Measurements from ENCODE around the gene CYP2J2.
"Not testable (repeated sequence)": the region's sequence is repeated elsewhere in the genome, so short reads cannot be mapped to it uniquely, and the experiment has no call there.

The CYP2J2 gene

DNA sequence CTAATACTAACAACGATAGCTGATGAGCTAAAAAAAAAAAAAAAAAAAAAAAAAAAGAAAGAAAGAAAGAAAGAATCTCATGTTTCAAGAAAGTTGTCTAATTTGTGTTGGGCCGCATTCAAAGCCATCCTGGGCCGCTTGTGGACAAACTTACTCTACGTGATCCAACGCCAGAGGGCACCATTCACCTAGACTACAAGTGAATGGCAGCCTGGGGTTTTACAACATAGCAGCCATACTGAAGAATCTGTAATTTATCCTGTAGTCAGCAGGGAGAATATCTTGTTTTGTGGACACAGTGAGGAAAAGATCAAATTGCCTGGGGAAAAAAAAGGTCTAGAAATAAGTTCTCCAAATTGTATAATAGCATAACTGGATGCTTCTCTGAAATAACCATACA lies 47.0 kb downstream of the CYP2J2 start:
- DNase-seq (ENCODE audit: low spot score in 2 of 2): no peak
- no peaks in the 10 kb centered on the region for H3K4me1 Mint-ChIP-seq
- peaks cover 6% of the 10 kb centered on the region for H3K9me3 Mint-ChIP-seq
- H3K27me3 Mint-ChIP-seq: peaks cover 29% of the 10 kb centered on the region
- no peak overlapping the region for H3K4me3 Mint-ChIP-seq
- no peak for ATAC-seq (replicated peaks; ENCODE audit: extremely low read depth, poor library complexity, severe bottlenecking)
- no peak overlapping the region for H3K27ac Mint-ChIP-seq (ENCODE audit: low read depth)
- H3K36me3 Mint-ChIP-seq (ENCODE audit: insufficient read depth): no peaks in the 10 kb centered on the region

DNA sequence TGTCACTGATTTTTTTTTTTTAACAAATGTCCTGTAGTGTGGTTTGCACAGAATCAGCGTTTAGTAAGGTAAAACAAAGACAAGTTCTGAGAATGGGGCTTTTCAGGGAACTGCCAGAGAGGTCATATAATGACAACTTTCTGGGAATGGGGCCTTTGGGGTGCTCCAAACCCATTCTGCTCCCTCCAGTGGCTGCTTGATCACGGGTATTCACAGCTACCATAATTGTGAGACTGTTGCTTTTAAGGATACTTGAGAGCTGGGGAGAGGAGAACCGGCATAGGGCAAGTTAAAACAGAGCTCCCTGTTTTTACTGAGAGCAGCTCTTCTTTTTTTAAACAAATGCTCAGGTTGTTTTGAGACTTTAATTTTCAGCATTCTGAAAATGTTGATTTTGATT lies 48.2 kb downstream of the CYP2J2 start:
- peaks cover 29% of the 10 kb centered on the region for H3K27me3 Mint-ChIP-seq
- ATAC-seq (replicated peaks; ENCODE audit: extremely low read depth, poor library complexity, severe bottlenecking) (no peak), DNase-seq (ENCODE audit: low spot score in 2 of 2) (no peak)
- no peaks in the 10 kb centered on the region for H3K4me1 Mint-ChIP-seq
- H3K27ac Mint-ChIP-seq (ENCODE audit: low read depth): no peak overlapping the region
- no peak overlapping the region for H3K4me3 Mint-ChIP-seq
- peaks cover 2% of the 10 kb centered on the region for H3K36me3 Mint-ChIP-seq (ENCODE audit: insufficient read depth)
- H3K9me3 Mint-ChIP-seq: peaks cover 6% of the 10 kb centered on the region

DNA sequence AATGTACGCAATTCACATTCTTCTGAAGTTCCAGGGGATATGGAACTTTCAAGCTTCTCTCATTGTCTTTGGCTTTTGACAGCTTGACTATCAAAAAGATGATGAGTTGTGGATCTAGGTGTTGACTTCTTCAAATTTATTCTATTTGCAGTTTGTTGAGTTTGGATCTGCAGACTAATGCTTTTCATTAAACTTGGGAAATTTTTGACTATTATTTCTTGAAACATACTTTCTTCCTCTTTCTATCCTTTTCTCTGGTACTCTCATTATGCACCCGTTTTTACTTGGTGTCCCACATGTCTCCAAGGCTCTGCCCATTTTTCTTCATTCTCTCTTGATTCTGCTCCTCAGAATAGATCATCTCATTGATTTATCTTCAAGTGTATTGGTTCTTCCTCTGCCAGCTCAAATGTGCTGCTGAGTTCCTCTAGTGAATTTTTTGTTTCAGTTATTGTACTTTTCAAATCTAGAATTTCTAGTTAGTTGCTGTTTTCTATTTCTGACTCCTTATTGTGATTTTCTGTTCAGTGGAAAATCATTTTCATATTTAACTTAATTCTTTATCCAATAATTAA lies 49.4 kb downstream of the CYP2J2 start:
- no peak for ATAC-seq (replicated peaks; ENCODE audit: extremely low read depth, poor library complexity, severe bottlenecking)
- H3K27me3 Mint-ChIP-seq: peaks cover 23% of the 10 kb centered on the region
- peaks cover 2% of the 10 kb centered on the region for H3K36me3 Mint-ChIP-seq (ENCODE audit: insufficient read depth)

DNA sequence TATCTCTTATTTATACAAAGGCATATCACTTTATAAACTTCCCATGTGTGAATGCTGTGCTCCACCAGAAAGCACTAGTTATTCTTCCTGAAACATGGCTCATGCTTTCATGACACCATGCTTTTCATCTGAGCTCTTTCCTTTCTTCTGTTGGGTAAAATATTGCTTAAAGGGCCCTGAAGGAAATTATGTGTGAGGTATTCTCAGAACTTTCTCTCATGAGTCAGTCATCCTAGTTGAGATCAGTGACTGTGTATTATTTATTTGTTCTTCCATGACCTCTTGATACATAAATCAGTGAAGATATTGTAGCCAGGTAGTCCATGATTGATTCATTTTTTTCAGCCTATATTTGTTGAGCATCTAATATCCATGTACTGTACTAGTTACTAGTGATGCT lies 54.8 kb downstream of the CYP2J2 start:
- H3K9me3 Mint-ChIP-seq: no peaks in the 10 kb centered on the region
- no peak overlapping the region for H3K4me3 Mint-ChIP-seq
- H3K36me3 Mint-ChIP-seq (ENCODE audit: insufficient read depth): peaks cover 10% of the 10 kb centered on the region
- DNase-seq (ENCODE audit: low spot score in 2 of 2) (no peak), ATAC-seq (replicated peaks; ENCODE audit: extremely low read depth, poor library complexity, severe bottlenecking) (no peak)
- no peak overlapping the region for H3K27ac Mint-ChIP-seq (ENCODE audit: low read depth)
- no peaks in the 10 kb centered on the region for H3K27me3 Mint-ChIP-seq
- H3K4me1 Mint-ChIP-seq: no peaks in the 10 kb centered on the region

More for the DNA sequence above, 49.4 kb downstream of the CYP2J2 start:
- no peak overlapping the region for H3K27ac Mint-ChIP-seq (ENCODE audit: low read depth)
- H3K9me3 Mint-ChIP-seq: peaks cover 6% of the 10 kb centered on the region
- DNase-seq (ENCODE audit: low spot score in 2 of 2): no peak
- no peak overlapping the region for H3K4me3 Mint-ChIP-seq
- H3K4me1 Mint-ChIP-seq: no peaks in the 10 kb centered on the region

DNA sequence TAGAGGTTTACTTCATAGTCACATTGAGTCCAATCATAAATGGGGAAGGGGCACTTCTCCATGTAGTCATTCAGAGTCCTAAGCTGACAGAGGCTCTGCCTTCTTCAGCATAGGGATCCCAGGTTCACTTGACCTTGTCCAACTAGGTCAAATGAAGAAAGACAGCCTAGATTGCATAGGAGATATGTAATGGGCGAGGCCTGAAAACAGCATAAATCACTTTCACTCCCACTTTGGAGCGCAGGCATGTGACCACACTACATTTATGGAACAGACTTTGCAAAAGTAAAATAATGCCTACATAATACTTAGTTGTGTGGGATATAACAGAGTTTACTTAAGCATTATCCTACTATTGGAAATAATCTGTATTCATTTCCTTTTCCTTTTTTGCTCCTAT lies 60.1 kb downstream of the CYP2J2 start:
- Mint-ChIP-seq H3K36me3 (ENCODE audit: insufficient read depth) (peaks cover 12% of the 10 kb centered on the region), H3K9me3 (no peaks in the 10 kb centered on the region), H3K27me3 (no peaks in the 10 kb centered on the region), H3K27ac (ENCODE audit: low read depth) (no peak overlapping the region), H3K4me3 (no peak overlapping the region), H3K4me1 (no peaks in the 10 kb centered on the region)
- DNase-seq (ENCODE audit: low spot score in 2 of 2) (no peak), ATAC-seq (replicated peaks; ENCODE audit: extremely low read depth, poor library complexity, severe bottlenecking) (no peak)

DNA sequence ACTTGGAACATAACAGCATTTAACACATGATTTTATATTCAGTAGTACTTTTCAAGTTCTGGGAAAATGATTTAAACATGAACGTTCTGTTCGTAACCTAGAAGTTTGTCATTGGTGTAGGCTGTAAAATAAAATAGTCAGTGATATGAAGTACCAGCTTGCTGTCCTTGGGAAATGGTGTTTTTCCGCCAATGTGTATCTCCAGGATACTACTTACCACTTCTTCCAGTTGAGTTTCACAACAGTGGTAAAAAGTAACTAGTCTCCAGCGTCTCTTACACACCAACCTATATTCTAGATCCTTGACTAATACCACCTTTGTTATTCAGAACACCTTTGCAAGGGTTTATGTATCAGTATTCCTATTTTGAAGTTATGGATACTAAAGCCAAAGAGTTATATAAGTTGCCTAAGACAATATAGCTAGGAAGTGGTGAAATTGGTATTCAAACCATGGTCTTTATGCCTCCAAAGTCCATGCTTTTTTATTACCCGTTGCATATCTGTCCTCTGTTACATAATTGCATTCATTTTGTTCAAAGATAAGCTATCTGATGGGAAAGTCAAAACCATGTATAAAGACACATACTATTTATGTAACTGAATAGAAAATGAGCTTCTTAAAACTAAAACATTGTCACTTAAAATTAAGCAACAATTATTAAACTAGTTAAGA lies 68.8 kb downstream of the CYP2J2 start:
- H3K27me3 Mint-ChIP-seq: no peaks in the 10 kb centered on the region
- ATAC-seq (replicated peaks; ENCODE audit: extremely low read depth, poor library complexity, severe bottlenecking) (no peak), DNase-seq (ENCODE audit: low spot score in 2 of 2) (no peak)
- no peak overlapping the region for H3K4me3 Mint-ChIP-seq
- no peak overlapping the region for H3K27ac Mint-ChIP-seq (ENCODE audit: low read depth)
- H3K36me3 Mint-ChIP-seq (ENCODE audit: insufficient read depth): peaks cover 2% of the 10 kb centered on the region
- H3K9me3 Mint-ChIP-seq: peaks cover 4% of the 10 kb centered on the region
- H3K4me1 Mint-ChIP-seq: no peaks in the 10 kb centered on the region

DNA sequence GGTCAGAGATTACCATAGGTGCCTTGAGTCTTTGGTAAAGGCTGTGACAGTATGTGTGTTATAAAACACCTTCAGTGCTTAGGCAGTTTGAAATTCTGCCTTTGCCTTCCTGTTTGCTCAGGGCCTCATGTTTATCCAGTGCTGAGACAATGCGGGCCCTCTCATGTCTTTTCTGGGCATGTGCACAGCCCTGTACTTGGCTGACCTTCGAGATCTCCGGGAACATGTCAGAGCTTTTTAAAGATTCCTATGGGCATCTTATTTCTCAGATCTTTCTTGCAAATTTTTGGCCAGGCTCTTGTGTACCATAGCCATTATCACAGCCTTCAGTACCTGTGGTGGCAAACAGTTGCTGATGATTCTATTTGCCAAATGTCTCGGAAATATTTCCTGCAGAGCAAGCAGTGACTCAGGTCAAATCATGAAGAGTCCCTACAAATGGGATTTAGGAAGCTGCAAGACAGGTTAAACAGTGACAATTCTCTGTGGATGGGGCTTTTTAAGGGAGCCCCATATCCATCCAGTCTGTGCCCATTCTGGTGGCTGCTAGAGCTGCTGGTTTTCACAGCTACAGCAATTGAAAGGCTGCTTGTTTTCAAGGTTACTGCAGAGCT lies 69.7 kb downstream of the CYP2J2 start:
- Mint-ChIP-seq H3K27ac (ENCODE audit: low read depth) (no peak overlapping the region), H3K36me3 (ENCODE audit: insufficient read depth) (peaks cover 3% of the 10 kb centered on the region), H3K4me3 (no peak overlapping the region), H3K9me3 (peaks cover 4% of the 10 kb centered on the region), H3K27me3 (no peaks in the 10 kb centered on the region), H3K4me1 (no peaks in the 10 kb centered on the region)
- DNase-seq (ENCODE audit: low spot score in 2 of 2) (no peak), ATAC-seq (replicated peaks; ENCODE audit: extremely low read depth, poor library complexity, severe bottlenecking) (no peak)

DNA sequence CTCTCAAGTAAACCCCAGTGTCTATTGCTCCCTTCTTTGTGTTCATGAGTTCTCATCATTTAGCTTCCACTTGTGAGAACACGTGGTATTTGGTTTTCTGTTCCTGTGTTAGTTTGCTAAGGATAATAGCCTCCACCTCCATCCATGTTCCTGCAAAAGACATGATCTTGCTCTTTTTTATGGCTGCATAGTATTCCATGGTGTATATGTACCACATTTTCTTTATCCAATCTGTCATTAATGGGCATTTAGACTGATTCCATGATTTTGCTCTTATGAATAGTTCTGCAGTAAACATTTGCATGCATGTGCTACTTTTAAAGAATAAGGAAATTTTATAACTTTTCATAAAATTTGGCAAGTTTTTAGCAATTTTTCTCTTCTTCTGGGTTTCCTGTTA lies 71.3 kb downstream of the CYP2J2 start:
- H3K27ac Mint-ChIP-seq (ENCODE audit: low read depth); H3K4me1 Mint-ChIP-seq; H3K4me3 Mint-ChIP-seq; H3K27me3 Mint-ChIP-seq; H3K9me3 Mint-ChIP-seq; ATAC-seq (replicated peaks; ENCODE audit: extremely low read depth, poor library complexity, severe bottlenecking); DNase-seq (ENCODE audit: low spot score in 2 of 2); H3K36me3 Mint-ChIP-seq (ENCODE audit: insufficient read depth): not testable (repeated sequence)

DNA sequence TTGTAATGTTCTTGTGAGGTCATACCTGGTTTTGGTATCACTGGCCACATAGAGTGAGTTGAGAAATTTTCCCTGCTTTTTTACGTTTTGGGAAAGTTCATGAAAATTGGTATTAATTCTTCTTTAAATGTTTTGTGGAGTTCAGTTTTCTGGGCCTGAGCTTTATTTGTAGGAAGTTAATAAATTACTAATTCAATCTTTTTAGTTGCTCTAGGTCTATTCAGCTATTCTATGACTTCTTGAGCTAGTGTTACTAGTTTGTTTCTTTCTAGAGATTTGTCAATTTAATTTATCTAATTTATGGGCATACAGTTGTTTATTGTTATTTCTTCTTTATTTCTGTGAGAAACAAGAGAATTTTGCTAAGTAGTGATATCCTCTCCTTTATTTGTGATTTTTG lies 74.5 kb downstream of the CYP2J2 start:
- Mint-ChIP-seq H3K4me1 (no peaks in the 10 kb centered on the region), H3K4me3 (no peak overlapping the region), H3K27me3 (no peaks in the 10 kb centered on the region), H3K27ac (ENCODE audit: low read depth) (no peak overlapping the region), H3K9me3 (peaks cover 4% of the 10 kb centered on the region), H3K36me3 (ENCODE audit: insufficient read depth) (peaks cover 3% of the 10 kb centered on the region)
- ATAC-seq (replicated peaks; ENCODE audit: extremely low read depth, poor library complexity, severe bottlenecking) (no peak), DNase-seq (ENCODE audit: low spot score in 2 of 2) (no peak)

DNA sequence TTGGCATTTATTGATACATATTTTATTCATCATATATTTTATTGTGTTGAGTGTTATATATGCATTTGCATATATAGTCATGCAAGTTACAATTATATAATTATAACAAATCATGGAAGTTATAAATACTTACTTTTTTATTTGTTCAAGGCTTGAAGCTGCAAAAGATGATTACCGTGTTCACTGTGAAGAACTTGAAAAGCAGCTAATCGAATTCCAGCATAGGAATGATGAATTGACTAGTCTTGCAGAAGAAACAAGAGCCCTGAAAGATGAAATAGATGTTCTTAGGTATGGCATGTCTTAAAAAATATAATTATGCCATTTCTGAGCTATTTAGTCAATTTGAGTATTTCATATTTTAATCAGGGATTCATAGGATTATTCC lies 79.7 kb downstream of the CYP2J2 start:
- Mint-ChIP-seq H3K27me3 (no peaks in the 10 kb centered on the region), H3K27ac (ENCODE audit: low read depth) (peak overlapping the region; percentile 29), H3K9me3 (no peaks in the 10 kb centered on the region), H3K4me3 (no peak overlapping the region), H3K4me1 (no peaks in the 10 kb centered on the region), H3K36me3 (ENCODE audit: insufficient read depth) (peaks cover 3% of the 10 kb centered on the region)
- DNase-seq (ENCODE audit: low spot score in 2 of 2) (no peak), ATAC-seq (replicated peaks; ENCODE audit: extremely low read depth, poor library complexity, severe bottlenecking) (no peak)

DNA sequence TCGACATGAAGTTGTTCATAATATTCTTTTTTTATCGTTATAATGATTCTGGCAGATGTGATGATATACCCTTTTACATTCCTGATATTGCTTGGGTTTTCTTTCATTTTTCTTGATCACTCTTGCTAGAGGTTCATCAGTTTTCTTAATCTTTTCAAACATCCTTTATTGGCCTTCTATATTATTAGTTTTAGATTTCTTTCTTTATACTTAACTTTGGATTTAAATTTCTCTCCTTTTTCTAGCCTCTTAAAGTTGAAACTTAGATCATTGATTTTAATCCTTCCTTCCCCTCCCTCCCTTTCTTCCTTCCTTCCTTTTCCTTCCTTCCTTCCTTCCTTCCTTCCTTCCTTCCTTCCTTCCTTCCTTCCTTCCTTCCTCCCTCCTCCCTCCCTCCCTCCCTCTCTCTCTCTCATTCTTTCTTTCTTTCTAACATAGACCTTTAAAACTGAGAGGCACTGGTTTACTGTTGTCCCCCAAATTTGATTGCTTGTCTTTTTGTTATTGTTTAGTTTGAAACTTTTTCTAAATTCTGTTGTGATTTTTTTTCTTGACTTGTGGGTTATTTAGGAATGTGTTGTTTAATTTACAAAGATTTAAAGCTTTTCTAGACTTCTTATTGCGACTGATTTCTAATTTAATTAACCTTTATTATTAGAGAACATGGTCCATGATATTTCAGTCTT lies 80.2 kb downstream of the CYP2J2 start:
- no peaks in the 10 kb centered on the region for H3K4me1 Mint-ChIP-seq
- peaks cover 5% of the 10 kb centered on the region for H3K36me3 Mint-ChIP-seq (ENCODE audit: insufficient read depth)
- H3K27ac Mint-ChIP-seq (ENCODE audit: low read depth): peak overlapping the region; percentile 29
- ATAC-seq (replicated peaks; ENCODE audit: extremely low read depth, poor library complexity, severe bottlenecking): no peak
- H3K9me3 Mint-ChIP-seq: no peaks in the 10 kb centered on the region
- DNase-seq (ENCODE audit: low spot score in 2 of 2): no peak
- H3K4me3 Mint-ChIP-seq: no peak overlapping the region
- H3K27me3 Mint-ChIP-seq: no peaks in the 10 kb centered on the region

DNA sequence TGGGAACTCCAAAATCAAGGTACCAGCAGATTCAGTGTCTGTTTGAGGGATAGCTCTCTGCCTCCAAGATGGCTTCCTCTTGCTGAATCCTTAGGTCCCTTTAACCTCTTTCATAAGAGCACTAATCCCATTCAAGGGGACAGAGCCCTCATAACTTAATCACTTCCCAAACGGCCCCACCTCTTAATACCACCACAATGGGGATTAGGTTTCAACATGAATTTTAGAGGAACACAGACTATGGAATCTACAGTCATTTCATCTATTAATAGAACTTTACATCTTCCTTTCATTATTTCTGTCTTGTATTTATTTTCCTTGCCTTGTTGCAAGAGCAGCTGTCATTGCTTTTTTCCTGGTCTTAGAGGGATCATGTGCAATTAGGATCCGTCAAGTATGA lies 81.5 kb downstream of the CYP2J2 start:
- no peaks in the 10 kb centered on the region for H3K27me3 Mint-ChIP-seq
- DNase-seq (ENCODE audit: low spot score in 2 of 2): no peak
- H3K27ac Mint-ChIP-seq (ENCODE audit: low read depth): no peak overlapping the region

More for the DNA sequence above, 81.5 kb downstream of the CYP2J2 start:
- no peak for ATAC-seq (replicated peaks; ENCODE audit: extremely low read depth, poor library complexity, severe bottlenecking)
- Mint-ChIP-seq H3K4me1 (no peaks in the 10 kb centered on the region), H3K9me3 (no peaks in the 10 kb centered on the region), H3K4me3 (no peak overlapping the region), H3K36me3 (ENCODE audit: insufficient read depth) (peaks cover 5% of the 10 kb centered on the region)

All from central memory CD8-positive, alpha-beta T cell (primary cell).